Tibial nerve (tissue), 4 donors: ENCODE results near the gene OR56B4.

Source experiments
- EP300 ChIP-seq, 2 donors: sonication (generic); formaldehyde crosslinking; IDR thresholded peaks; one replicate each; pipeline ENCODE4 v1.6.1; 2017; ENCODE audit warnings: antibody characterized with exemption in 2 of 2, mild to moderate bottlenecking in 1 of 2
- POLR2A ChIP-seq, 2 donors: fragments of 450-650 bp; IDR thresholded peaks; one replicate each; pipeline ENCODE4 v1.6.1; 2017; ENCODE audit warnings: antibody characterized with exemption in 2 of 2, mild to moderate bottlenecking in 2 of 2, moderate library complexity in 2 of 2
- TF ChIP-seq, protein P1 (sequence below), 5 experiments: fragments of 200-600 bp in 3 of 5; fragments of 450-650 bp in 2 of 5; sonication (generic) in 3 of 5; IDR thresholded peaks; one replicate each; pipeline ENCODE4 v1.5.1; 2016 to 2019; ENCODE audit warnings: antibody characterized with exemption in 5 of 5, mild to moderate bottlenecking in 3 of 5, moderate library complexity in 2 of 5

GRCh38 chr11:6096417-6096816 is 11.1 kb upstream of the OR56B4 start:
- TF ChIP-seq, protein P1, sequence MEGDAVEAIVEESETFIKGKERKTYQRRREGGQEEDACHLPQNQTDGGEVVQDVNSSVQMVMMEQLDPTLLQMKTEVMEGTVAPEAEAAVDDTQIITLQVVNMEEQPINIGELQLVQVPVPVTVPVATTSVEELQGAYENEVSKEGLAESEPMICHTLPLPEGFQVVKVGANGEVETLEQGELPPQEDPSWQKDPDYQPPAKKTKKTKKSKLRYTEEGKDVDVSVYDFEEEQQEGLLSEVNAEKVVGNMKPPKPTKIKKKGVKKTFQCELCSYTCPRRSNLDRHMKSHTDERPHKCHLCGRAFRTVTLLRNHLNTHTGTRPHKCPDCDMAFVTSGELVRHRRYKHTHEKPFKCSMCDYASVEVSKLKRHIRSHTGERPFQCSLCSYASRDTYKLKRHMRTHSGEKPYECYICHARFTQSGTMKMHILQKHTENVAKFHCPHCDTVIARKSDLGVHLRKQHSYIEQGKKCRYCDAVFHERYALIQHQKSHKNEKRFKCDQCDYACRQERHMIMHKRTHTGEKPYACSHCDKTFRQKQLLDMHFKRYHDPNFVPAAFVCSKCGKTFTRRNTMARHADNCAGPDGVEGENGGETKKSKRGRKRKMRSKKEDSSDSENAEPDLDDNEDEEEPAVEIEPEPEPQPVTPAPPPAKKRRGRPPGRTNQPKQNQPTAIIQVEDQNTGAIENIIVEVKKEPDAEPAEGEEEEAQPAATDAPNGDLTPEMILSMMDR (IDR thresholded peaks at IDR 0.05): no peak
- no peak for TF ChIP-seq EP300 (IDR thresholded peaks at IDR 0.05)
- no peak for TF ChIP-seq POLR2A (IDR thresholded peaks at IDR 0.05)
